Mesothelial cell of epicardium (in vitro differentiated cells): ENCODE data around the gene PLK1. TPM values are rescaled to one million over a fixed set of nuclear protein-coding genes. Genes with fewer than 3 reads are reported as not detected.
"Not testable (repeated sequence)": the region's sequence is repeated elsewhere in the genome, so short reads cannot be mapped to it uniquely, and the experiment has no call there.

ENCODE experiments used
- DNase-seq, 2 experiments: peaks; one replicate each; pipeline ENCODE4 v3.0.0; 2021; ENCODE audit warnings: low spot score in 2 of 2; ENCODE audit not compliant: unreplicated experiment in 2 of 2
- H3K27ac Mint-ChIP-seq: 2 replicates; pipeline ENCODE4 v1.8.0; 2021; ENCODE audit warnings: mixed read lengths
- H3K27me3 Mint-ChIP-seq: 2 replicates; pipeline ENCODE4 v1.8.0; 2021; ENCODE audit warnings: low read depth, mixed read lengths
- H3K36me3 Mint-ChIP-seq: 2 replicates; pipeline ENCODE4 v1.8.0; 2021; ENCODE audit warnings: mixed read lengths
- H3K4me1 Mint-ChIP-seq: 2 replicates; pipeline ENCODE4 v1.8.0; 2021; ENCODE audit warnings: mixed read lengths
- H3K4me3 Mint-ChIP-seq: 2 replicates; pipeline ENCODE4 v1.8.0; 2021; ENCODE audit warnings: mild to moderate bottlenecking, moderate library complexity, mixed read lengths
- H3K9me3 Mint-ChIP-seq: 2 replicates; pipeline ENCODE4 v1.8.0; 2021; ENCODE audit warnings: mixed read lengths
- total RNA-seq: library from RNA; stranded (reverse); gene quantifications from 3 replicates; pipeline ENCODE4 v1.2.1, GENCODE V29; 2021
- TF ChIP-seq, protein P1 (sequence below): fragments of 200-600 bp; sonication (generic); IDR thresholded peaks from one replicate; pipeline ENCODE4 v1.5.0; 2021; ENCODE audit warnings: antibody characterized with exemption; ENCODE audit not compliant: unreplicated experiment

Gene PLK1
- total RNA-seq, 1 donor from 2014 or later = 23.8 TPM

DNA sequence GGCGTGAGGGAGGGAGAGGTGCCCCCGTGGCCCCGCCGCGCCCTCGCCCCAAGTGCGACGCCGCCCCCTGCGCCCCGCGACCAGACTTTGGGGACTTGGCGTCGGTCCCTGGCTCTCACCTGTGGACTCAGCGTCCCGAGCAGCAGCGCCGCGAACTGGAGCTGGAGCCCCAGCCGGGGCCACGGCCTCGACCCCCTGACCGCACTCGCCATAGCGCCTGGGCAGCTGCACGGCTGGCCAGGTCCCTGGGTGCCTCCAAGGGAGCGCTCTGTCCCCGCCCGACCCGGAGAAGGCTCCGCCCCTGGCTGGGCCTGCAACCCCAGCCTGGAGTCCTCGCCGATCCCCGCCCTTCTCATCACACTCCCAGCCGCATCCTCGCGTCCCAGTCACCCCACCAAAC is 34.3 kb downstream of the PLK1 start, which contains the start of gene ERN2:
TSS of gene ERN2 (minus strand) at position 247 of the 400 bp plus-strand sequence. CDS start at position 212, 35 bp downstream.
- H3K27ac Mint-ChIP-seq = no peak within 1 kb of the TSS

DNA sequence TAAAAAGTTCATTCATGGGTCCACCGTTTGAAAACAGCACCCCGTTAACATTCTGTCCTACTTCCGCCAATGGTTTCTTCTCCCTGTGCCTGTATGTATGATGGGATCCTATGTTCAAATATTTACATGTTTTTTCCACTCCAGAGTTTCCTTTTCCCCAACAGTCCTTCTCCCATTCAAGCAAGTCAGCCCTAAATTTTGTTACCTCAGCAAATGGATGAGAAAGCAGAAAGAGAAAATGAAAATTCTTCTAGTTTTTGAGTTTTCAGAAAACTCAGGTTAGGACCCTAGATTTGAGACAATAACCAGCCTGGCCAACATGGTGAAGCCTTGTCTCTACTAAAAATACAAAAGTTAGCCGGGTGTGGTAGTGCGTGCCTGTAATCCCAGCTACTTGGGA is 37.8 kb downstream of the PLK1 start:
- Mint-ChIP-seq H3K4me3 (no peak overlapping the region), H3K9me3 (peaks cover 3% of the 10 kb centered on the region), H3K27me3 (peaks cover 65% of the 10 kb centered on the region), H3K4me1 (no peaks in the 10 kb centered on the region), H3K27ac (no peak overlapping the region), H3K36me3 (no peaks in the 10 kb centered on the region)
- no peak for DNase-seq
- TF ChIP-seq, protein P1, sequence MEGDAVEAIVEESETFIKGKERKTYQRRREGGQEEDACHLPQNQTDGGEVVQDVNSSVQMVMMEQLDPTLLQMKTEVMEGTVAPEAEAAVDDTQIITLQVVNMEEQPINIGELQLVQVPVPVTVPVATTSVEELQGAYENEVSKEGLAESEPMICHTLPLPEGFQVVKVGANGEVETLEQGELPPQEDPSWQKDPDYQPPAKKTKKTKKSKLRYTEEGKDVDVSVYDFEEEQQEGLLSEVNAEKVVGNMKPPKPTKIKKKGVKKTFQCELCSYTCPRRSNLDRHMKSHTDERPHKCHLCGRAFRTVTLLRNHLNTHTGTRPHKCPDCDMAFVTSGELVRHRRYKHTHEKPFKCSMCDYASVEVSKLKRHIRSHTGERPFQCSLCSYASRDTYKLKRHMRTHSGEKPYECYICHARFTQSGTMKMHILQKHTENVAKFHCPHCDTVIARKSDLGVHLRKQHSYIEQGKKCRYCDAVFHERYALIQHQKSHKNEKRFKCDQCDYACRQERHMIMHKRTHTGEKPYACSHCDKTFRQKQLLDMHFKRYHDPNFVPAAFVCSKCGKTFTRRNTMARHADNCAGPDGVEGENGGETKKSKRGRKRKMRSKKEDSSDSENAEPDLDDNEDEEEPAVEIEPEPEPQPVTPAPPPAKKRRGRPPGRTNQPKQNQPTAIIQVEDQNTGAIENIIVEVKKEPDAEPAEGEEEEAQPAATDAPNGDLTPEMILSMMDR = no peak

More for the DNA sequence above, 34.3 kb downstream of the PLK1 start, which contains the start of gene ERN2:
- DNase-seq = no peak
- peaks cover 79% of the 10 kb centered on the region for H3K27me3 Mint-ChIP-seq
- H3K4me1 Mint-ChIP-seq = no peaks in the 10 kb centered on the region
- H3K36me3 Mint-ChIP-seq = no peaks in the 10 kb centered on the region
- TF ChIP-seq, protein P1 = no peak
- peaks cover 15% of the 10 kb centered on the region for H3K9me3 Mint-ChIP-seq
- no peak within 1 kb of the TSS for H3K4me3 Mint-ChIP-seq

DNA sequence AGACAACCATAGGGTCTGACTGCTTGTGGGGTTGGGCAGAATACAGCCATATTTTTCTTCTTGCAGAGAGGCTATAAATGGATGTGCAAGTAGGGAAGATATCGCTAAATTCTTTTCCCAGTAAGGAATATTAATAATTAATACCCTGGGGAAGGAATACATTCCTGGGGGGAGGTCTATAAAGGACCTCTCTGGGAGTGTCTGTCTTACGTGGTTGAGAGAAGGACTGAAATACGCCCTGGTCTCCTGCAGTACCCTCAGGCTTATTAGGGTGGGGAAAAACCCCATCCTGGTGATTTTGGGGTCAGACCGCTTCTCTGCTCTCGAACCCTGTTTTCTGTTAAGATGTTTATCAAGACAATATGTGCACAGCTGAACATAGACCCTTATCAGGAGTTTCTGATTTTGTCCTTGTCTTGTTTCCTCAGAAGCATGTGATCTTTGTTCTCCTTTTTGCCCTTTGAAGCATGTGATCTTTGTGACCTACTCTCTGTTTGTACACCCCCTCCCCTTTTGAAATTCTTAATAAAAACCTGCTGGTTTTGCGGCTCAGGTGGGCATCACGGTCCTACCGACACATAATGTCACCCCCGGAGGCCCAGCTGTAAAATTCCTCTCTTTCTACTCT is 44.0 kb downstream of the PLK1 start:
- H3K4me1 Mint-ChIP-seq, H3K9me3 Mint-ChIP-seq, DNase-seq, H3K36me3 Mint-ChIP-seq, H3K27ac Mint-ChIP-seq, H3K4me3 Mint-ChIP-seq: not testable (repeated sequence)
- H3K27me3 Mint-ChIP-seq = peaks cover 12% of the 10 kb centered on the region

GRCh38 chr16:23724096-23724784 is 45.6 kb downstream of the PLK1 start:
- H3K9me3 Mint-ChIP-seq = peaks cover 10% of the 10 kb centered on the region
- H3K27ac Mint-ChIP-seq = no peak overlapping the region
- TF ChIP-seq, protein P1 = no peak
- no peak for DNase-seq
- H3K36me3 Mint-ChIP-seq = no peaks in the 10 kb centered on the region
- H3K27me3 Mint-ChIP-seq = peaks cover 3% of the 10 kb centered on the region
- H3K4me3 Mint-ChIP-seq = no peak overlapping the region
- no peaks in the 10 kb centered on the region for H3K4me1 Mint-ChIP-seq

DNA sequence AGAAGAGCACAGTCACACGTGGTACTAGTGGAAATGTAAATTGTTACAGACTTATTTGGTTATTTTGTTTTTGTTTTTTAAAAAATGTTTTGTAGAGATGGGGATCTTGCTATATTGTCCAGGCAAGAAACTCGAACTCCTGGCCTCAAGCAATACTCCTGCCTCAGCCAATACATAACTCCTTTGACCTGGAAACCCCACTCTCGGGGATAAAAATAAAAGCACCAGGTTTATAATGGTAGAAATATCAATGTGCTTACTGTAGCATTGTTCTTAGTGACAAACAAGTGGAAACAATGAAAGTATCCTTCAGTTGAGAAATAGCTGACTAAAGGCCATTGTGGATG is 46.1 kb downstream of the PLK1 start:
- Mint-ChIP-seq H3K4me1 (no peaks in the 10 kb centered on the region), H3K9me3 (peaks cover 10% of the 10 kb centered on the region), H3K27ac (no peak overlapping the region), H3K4me3 (no peak overlapping the region), H3K36me3 (no peaks in the 10 kb centered on the region), H3K27me3 (peaks cover 3% of the 10 kb centered on the region)
- TF ChIP-seq, protein P1 = no peak
- DNase-seq = no peak

DNA sequence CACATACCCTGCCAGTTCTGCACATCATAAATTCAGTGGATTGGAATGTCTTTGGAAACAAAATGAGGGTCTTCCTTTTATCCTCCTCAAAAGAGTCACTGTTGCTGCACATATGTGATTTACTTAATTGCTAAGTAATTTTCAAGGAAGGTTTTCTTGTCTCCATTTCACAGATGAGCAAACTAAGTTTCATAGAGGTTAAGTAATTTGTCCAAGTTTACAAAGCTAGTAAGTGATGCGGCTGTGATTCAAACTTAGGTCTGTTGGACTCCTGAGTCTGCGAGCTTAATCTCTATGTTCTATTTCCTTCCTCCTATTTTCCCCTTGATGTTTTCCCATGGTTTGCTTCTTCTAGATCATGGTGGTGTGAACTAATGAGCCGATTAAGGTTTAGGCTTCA is 48.0 kb downstream of the PLK1 start:
- no peaks in the 10 kb centered on the region for H3K4me1 Mint-ChIP-seq

More for the DNA sequence above, 48.0 kb downstream of the PLK1 start:
- no peaks in the 10 kb centered on the region for H3K36me3 Mint-ChIP-seq
- no peak for DNase-seq
- peaks cover 7% of the 10 kb centered on the region for H3K9me3 Mint-ChIP-seq
- H3K4me3 Mint-ChIP-seq = no peak overlapping the region
- TF ChIP-seq, protein P1 = no peak
- H3K27me3 Mint-ChIP-seq = no peaks in the 10 kb centered on the region
- no peak overlapping the region for H3K27ac Mint-ChIP-seq
